Uterus (tissue), 2 donors: ENCODE data around the gene TBC1D5.

Source experiments
- POLR2A ChIP-seq, 2 donors: fragments of 450-650 bp; IDR thresholded peaks; one replicate each; pipeline ENCODE4 v1.6.1; 2016; ENCODE audit warnings: antibody characterized with exemption in 2 of 2, mild to moderate bottlenecking in 1 of 2, moderate library complexity in 1 of 2
- TF ChIP-seq, protein P1 (sequence below), 4 experiments: fragments of 200-600 bp in 2 of 4; fragments of 450-650 bp in 2 of 4; sonication (generic) in 2 of 4; IDR thresholded peaks; one replicate each; pipeline ENCODE4 v1.5.1; 2016 to 2019; ENCODE audit warnings: antibody characterized with exemption in 4 of 4, mild to moderate bottlenecking in 2 of 4, moderate library complexity in 1 of 4

DNA sequence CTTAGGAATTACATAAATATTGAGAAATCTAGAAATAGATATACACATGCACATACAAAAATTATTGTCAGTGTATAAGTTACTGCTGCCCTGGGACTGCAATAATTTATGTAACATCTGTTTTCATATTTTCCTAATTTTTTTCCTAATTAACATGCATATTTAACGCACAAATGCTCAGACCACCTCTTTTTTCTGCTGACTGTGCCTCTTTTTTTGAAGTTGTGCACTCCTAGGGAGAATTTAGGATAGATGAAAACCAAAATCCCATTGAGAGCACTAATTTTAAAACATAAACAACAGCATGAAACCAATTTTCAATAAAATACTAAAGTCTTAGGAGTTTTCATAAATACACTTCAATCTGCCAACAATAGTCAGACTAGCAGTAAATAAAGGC, 154.0 kb downstream of the TBC1D5 start:
- TF ChIP-seq, protein P1, sequence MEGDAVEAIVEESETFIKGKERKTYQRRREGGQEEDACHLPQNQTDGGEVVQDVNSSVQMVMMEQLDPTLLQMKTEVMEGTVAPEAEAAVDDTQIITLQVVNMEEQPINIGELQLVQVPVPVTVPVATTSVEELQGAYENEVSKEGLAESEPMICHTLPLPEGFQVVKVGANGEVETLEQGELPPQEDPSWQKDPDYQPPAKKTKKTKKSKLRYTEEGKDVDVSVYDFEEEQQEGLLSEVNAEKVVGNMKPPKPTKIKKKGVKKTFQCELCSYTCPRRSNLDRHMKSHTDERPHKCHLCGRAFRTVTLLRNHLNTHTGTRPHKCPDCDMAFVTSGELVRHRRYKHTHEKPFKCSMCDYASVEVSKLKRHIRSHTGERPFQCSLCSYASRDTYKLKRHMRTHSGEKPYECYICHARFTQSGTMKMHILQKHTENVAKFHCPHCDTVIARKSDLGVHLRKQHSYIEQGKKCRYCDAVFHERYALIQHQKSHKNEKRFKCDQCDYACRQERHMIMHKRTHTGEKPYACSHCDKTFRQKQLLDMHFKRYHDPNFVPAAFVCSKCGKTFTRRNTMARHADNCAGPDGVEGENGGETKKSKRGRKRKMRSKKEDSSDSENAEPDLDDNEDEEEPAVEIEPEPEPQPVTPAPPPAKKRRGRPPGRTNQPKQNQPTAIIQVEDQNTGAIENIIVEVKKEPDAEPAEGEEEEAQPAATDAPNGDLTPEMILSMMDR (IDR thresholded peaks at IDR 0.05) = no peak
- TF ChIP-seq POLR2A (IDR thresholded peaks at IDR 0.05) = no peak
